ENCODE results near the gene DPEP2.

- TF ChIP-seq CTCF (IDR thresholded peaks at IDR 0.05) = no peak
- TF ChIP-seq POLR2A (IDR thresholded peaks at IDR 0.05) = no peak
Measured at GRCh38 chr16:68000450-68000849, 1.2 kb upstream of the DPEP2 start.
